ENCODE data around the gene KCNG2.
"Not testable (repeated sequence)": the region's sequence is repeated elsewhere in the genome, so short reads cannot be mapped to it uniquely, and the experiment has no call there.

Gene KCNG2

GRCh38 chr18:79870301-79871025, 72.7 kb downstream of the KCNG2 start:
- DNase-seq (ENCODE audit: low read depth in 3 of 3), result no peak

DNA sequence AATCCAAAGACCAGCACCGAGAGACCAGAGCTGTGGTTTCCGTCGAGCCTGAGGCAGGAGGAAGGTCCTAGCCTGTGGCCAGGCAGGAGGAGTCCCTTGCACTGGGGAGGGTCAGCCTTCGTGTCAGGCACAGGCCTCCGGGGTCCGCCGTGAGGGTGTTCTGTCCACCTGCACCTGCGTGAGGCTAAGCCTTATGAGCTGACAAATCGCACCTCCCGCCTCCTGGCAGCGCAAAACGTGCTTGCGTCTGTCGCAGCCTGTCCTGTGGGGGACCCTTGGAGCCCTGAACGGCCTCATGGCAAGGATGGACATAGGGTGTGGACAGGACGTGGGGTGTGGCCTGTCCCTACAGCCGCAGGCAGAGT, 73.3 kb downstream of the KCNG2 start:
- no peak for DNase-seq (ENCODE audit: low read depth in 3 of 3)

- no peak for DNase-seq (ENCODE audit: low read depth in 3 of 3)
Observed at GRCh38 chr18:79871481-79872091, 73.8 kb downstream of the KCNG2 start.

DNA sequence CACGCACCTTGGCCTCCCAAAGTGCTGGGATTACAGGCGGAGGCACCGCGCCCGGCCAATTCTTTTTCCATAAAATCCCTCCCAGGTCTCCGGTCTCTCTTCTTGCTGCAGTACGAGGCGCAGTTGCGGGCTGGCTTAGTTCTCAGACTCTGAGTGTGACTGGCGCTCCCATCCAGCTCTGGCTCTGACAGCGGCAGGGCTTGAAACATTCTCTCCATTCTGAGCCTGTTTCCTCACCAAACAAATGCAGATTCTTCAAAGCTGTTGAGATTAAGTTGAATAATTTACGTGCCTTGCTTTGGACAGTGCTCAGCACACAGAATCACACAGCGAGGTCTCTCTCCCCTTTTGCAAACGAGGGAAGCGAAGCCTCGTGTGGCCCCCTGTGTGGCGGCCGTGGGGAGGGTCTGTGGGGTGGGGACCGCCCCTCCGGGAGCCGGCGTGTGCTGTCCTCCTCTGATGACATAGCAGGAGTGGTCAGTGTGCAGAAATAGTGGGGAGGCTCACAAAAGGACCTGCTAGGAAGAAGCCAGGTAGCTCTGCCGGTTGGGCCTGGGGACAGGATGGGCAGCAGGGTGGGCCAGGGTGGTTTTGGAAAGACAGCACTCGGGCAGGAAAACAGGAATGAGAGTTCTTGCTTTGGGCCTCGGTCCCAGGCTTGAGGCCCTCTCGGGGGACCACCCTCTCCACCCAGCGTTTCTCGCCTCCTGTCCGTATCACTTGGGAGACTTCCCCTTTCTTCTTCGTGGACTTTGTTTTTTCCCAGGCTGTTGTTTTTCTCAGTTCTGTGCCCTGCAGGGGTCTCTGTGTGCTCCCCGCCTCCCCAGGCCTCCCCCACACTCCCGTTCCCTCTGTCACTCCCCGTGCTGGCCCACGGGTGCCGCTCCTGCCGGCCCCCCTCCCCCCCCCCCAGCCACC, 75.0 kb downstream of the KCNG2 start:
- no peak for DNase-seq (ENCODE audit: low read depth in 3 of 3)

- DNase-seq (ENCODE audit: low read depth in 3 of 3), result no peak
Observed at GRCh38 chr18:79873449-79874110, 75.8 kb downstream of the KCNG2 start.

GRCh38 chr18:79874553-79875530, 77.1 kb downstream of the KCNG2 start:
- DNase-seq (ENCODE audit: low read depth in 3 of 3), result no peak

- no peak for DNase-seq (ENCODE audit: low read depth in 3 of 3)
Observed at GRCh38 chr18:79875531-79875919, 77.8 kb downstream of the KCNG2 start.

DNA sequence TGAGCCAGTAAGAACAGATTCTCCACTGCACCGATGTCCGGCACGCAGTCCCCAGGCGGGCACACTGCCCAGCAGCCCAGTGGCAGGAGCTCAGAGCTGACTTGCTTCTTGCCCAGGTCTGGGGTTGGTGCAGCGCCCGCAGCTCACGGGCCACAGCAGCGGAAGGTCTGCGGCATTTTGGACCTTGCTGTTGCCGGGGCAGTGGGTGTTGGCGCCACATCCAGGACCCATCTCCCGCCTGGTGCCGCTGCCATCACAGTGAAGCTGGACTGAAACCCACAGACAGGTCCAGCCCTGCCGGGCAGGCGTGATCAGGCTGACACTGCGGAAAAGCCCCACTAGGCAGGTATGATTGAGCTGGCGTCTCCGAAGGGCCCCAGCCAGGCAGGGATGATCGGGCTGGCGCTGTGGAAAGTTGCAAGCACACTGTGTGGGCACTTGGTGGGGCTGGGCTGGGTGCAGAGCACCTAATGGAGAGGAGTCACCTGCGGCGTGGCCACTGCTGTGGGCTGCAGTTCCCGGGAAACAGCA, 78.3 kb downstream of the KCNG2 start:
- no peak for DNase-seq (ENCODE audit: low read depth in 3 of 3)

DNA sequence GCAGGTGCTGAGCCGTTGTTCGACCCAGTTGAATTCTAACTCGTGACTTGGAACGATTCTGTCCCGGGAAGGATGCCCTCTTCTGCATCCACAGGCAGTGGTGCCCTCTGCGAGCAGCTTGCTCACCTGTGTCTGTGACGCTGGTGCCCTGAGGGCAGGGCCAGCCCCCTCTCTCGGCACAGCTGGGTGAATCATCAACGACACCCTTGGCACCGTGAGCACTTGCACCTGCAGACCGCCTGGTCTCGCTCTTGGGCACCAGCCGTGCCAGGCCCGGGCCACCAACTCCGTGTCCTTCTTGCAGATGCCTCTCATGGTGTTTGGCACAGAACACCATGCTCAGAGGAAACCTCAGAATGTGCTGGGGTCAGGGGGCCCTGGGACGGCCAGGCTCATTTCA, 78.8 kb downstream of the KCNG2 start:
- DNase-seq (ENCODE audit: low read depth in 3 of 3), result no peak

- DNase-seq (ENCODE audit: low read depth in 3 of 3), result no peak
Observed at GRCh38 chr18:79877163-79878091, 79.7 kb downstream of the KCNG2 start.

DNA sequence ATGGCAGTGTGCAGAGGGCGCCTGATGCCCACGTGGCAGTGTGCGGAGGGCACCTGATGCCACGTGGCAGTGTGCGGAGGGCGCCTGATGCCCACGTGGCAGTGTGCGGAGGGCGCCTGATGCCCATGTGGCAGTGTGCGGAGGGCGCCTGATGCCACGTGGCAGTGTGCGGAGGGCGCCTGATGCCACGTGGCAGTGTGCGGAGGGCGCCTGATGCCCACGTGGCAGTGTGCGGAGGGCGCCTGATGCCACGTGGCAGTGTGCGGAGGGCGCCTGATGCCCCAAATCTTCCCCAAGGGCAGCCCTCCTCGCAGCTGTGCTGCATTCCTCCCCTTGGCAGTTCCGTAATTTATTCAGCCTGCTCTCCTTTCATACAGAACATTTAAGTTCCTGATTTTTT, 80.5 kb downstream of the KCNG2 start:
- not testable (repeated sequence) for DNase-seq (ENCODE audit: low read depth in 3 of 3)

- no peak for DNase-seq (ENCODE audit: low read depth in 3 of 3)
Observed at GRCh38 chr18:79878741-79879378, 81.1 kb downstream of the KCNG2 start.

DNA sequence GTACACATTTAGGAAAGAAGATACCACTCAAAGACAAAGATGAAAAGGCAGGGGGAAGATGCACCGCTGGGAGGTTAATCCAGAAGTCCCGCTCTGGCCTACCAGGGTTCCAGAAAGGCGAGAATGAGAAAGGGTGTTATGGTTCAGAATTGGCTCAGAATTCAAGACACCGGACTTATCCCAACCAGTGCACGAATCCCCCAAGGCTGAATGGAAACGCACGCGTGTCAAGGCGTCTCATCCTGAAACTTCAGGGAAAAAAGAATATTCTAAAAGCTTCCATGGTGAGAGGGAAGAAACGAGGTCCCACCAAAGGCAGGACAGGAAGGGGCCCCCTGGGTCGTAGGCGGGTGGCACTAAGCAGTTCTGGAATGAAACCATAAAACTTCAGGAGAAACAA, 81.8 kb downstream of the KCNG2 start:
- DNase-seq (ENCODE audit: low read depth in 3 of 3), result no peak

DNA sequence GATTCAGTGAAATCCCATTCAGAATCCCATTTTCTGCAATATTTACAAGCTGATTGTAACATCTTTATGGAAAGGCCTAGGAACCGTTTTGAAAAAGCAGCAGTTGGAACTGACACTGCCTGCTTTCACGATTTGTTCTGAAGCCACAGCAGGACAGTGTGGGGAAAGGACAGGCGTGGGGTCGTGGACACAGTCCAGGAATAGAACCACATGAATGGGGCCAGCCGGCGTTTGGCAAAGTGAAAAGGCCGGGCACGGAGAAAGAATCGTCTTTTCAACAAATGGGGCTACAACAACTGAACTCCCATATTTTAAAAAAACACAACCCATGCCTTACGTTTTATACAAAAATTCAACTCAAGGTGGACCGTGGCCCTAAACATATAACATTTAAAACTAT, 84.0 kb downstream of the KCNG2 start:
- no peak for DNase-seq (ENCODE audit: low read depth in 3 of 3)

DNA sequence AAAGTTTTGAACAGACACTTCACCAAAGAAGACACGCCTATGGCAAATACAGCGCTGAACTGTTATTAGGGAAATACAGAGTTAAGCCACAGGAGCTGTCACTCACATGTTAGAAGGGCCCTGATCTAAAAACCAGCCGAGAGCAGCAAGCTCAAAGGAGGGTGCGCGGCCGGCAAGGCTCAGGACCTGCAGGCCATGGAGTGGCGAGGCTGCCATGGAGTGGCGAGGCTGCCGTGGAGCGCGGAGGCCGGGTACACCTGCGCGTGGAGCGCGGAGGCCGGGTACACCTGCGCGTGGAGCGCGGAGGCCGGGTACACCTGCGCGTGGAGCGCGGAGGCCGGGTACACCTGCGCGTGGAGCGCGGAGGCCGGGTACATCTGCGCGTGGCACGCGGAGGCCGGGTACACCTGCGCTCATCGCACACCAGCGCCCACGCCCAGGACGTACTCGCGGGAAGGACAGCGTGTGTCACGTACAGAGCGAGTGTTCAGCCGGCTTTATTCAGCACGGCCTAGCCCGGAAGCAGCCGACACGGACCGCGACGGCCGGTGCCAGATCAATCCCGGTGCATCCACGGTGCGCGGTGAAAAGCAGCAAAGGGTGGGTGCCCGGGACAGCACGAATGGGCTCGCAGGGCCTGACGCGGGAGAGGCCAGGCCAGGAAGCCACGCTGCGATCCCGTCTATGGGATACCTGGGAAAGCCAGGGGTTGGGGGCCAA, 84.9 kb downstream of the KCNG2 start:
- no peak for DNase-seq (ENCODE audit: low read depth in 3 of 3)

GRCh38 chr18:79883461-79884293, 85.9 kb downstream of the KCNG2 start:
- no peak for DNase-seq (ENCODE audit: low read depth in 3 of 3)

- DNase-seq (ENCODE audit: low read depth in 3 of 3), result no peak
Observed at GRCh38 chr18:79884294-79884962, 86.7 kb downstream of the KCNG2 start.
